HepG2 (cell line): ENCODE results near the gene RNASE11. TPM values are rescaled to one million over a fixed set of nuclear protein-coding genes. Genes with fewer than 3 reads are reported as not detected.

Experiments used
- FOXK2 ChIP-seq: fragments of 450-650 bp; IDR thresholded peaks from 2 replicates; pipeline ENCODE4 v1.6.1; 2016
- HMGXB4 ChIP-seq, 2 experiments: sonication (generic) in 1 of 2; formaldehyde crosslinking in 1 of 2; IDR thresholded peaks; 2 replicates each; pipeline versions ENCODE4 v1.4.0 to v1.6.1; 2018 to 2020; ENCODE audit warnings: missing genetic modification reagents in 2 of 2, borderline replicate concordance in 1 of 2, low read depth in 1 of 2, mild to moderate bottlenecking in 1 of 2, missing biosample characterization in 1 of 2
- HOXA5 ChIP-seq: sonication (generic); formaldehyde crosslinking; IDR thresholded peaks from 2 replicates; pipeline ENCODE4 v1.4.0; 2020; ENCODE audit warnings: missing genetic modification reagents
- MLLT10 ChIP-seq: sonication (generic); formaldehyde crosslinking; IDR thresholded peaks from 2 replicates; pipeline ENCODE4 v1.4.0; 2020; ENCODE audit warnings: missing genetic modification reagents
- MXD3 ChIP-seq: IDR thresholded peaks from 2 replicates; pipeline ENCODE4 v1.6.1; 2016; ENCODE audit warnings: mild to moderate bottlenecking, missing biosample characterization, missing genetic modification reagents
- PHF8 ChIP-seq: sonication (generic); formaldehyde crosslinking; IDR thresholded peaks from 2 replicates; pipeline ENCODE4 v1.5.0; 2020; ENCODE audit warnings: missing genetic modification reagents
- RCOR2 ChIP-seq: IDR thresholded peaks from 2 replicates; pipeline ENCODE4 v1.6.1; 2016; ENCODE audit warnings: missing biosample characterization, missing genetic modification reagents
- SIX1 ChIP-seq: sonication (generic); formaldehyde crosslinking; IDR thresholded peaks from 2 replicates; pipeline ENCODE4 v1.4.0; 2020; ENCODE audit warnings: missing genetic modification reagents, borderline replicate concordance
- SMYD3 ChIP-seq: sonication (generic); formaldehyde crosslinking; IDR thresholded peaks from 2 replicates; pipeline ENCODE4 v1.8.1; 2023; ENCODE audit warnings: mild to moderate bottlenecking, missing genetic modification reagents
- ZBTB20 ChIP-seq: sonication (generic); formaldehyde crosslinking; IDR thresholded peaks from 2 replicates; pipeline ENCODE4 v1.8.1; 2023; ENCODE audit warnings: missing genetic modification reagents, low read depth, mild to moderate bottlenecking, borderline replicate concordance
- ZNF326 ChIP-seq: sonication (generic); formaldehyde crosslinking; IDR thresholded peaks from 2 replicates; pipeline ENCODE4 v1.4.0; 2020; ENCODE audit warnings: missing genetic modification reagents, borderline replicate concordance
- ZNF704 ChIP-seq: sonication (generic); formaldehyde crosslinking; IDR thresholded peaks from 2 replicates; pipeline ENCODE4 v1.8.1; 2023; ENCODE audit warnings: mild to moderate bottlenecking, inconsistent platforms, moderate library complexity, missing genetic modification reagents, borderline replicate concordance
- ZNF724P ChIP-seq: sonication (generic); formaldehyde crosslinking; IDR thresholded peaks from 2 replicates; pipeline ENCODE4 v1.8.0; 2022; ENCODE audit warnings: missing genetic modification reagents, borderline replicate concordance
- ZNF891 ChIP-seq: sonication (generic); formaldehyde crosslinking; IDR thresholded peaks from 2 replicates; pipeline ENCODE4 v1.5.0; 2020; ENCODE audit warnings: mild to moderate bottlenecking, missing genetic modification reagents
- polyA plus RNA-seq, 8 experiments: library from polyadenylated mRNA; depleted of rRNA in 3 of 8; stranded (reverse) in 7 of 8; unstranded in 1 of 8; fragments of >200 nt; fragmentation: Illumina TruSeq in 4 of 8; extraction: Trizol in 4 of 8; gene quantifications; 2 replicates each; pipeline versions ENCODE4 v1.2.1 to v1.2.3, GENCODE V29; 2011 to 2016; ENCODE audit warnings: low read depth in 4 of 8, missing spikeins in 1 of 8, mixed read lengths in 1 of 8; ENCODE audit not compliant: insufficient read depth in 1 of 8
- total RNA-seq, 5 experiments: library from RNA; depleted of rRNA; stranded (reverse); fragments of >200 nt; fragmentation: Illumina TruSeq; extraction: Trizol; gene quantifications; 2 replicates each; pipeline ENCODE4 v1.2.3, GENCODE V29; 2016; ENCODE audit warnings: low read depth in 1 of 5
- TF ChIP-seq, protein P1 (sequence below): sonication (generic); formaldehyde crosslinking; IDR thresholded peaks from 2 replicates; pipeline ENCODE4 v1.4.0; 2020; ENCODE audit warnings: mild to moderate bottlenecking, missing genetic modification reagents
- TF ChIP-seq, protein P2 (sequence below): sonication (generic); formaldehyde crosslinking; IDR thresholded peaks from 2 replicates; pipeline ENCODE4 v1.4.0; 2020; ENCODE audit warnings: missing genetic modification reagents, borderline replicate concordance

Gene RNASE11
- total and polyA plus RNA-seq, 2 of the 13 experiments (the other 11 are each of a cell fraction or from before 2014, with no cell fraction given): not detected

DNA sequence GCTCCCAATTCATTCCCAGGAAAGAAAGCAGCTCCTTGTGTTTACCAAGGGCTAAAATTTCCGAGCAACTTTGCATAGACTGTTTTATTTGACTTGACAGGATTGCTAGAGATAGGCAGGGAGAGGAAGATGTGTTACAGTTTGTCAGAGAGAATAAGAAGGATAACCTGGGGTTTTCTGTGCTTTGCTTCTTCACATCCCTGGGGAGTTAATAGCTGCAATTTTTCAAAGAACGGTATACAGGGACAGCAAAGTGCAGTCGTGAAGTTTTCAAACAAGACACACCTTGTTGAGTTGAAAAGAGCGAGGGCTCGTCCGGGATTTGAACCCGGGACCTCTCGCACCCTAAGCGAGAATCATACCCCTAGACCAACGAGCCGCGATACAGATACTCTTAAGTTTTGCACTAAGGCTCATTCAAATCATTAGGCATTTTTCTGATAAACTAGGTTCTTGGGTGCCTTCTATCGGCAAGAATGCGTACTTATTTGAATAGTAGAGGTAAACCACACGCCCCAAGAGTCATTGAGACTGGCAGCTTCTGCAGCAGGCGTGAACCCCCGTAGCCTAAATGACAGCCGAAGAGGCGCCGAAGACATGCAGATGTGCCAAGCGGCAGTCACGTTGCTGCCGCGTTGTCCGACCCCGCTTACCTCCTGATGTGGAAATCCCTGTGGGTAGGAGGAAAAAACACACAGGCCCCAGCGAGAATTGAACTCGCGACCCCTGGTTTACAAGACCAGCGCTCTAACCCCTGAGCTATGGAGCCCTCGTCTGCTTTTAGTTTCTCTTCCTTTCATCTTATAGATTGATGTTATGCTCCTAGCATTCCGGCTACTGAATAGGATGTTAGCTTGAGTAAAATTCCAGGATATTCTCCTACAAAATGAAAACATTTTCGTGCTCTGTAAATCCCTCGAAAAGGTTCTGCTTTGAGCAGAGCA lies 25.6 kb upstream of the RNASE11 start (continued):
- TF ChIP-seq ZNF704 (CRISPR knock-in tag) (no peak), HMGXB4 (CRISPR knock-in tag; IDR thresholded peaks at IDR 0.05; ENCODE audit: borderline replicate concordance in 1 of 2, low read depth in 1 of 2) (peak; percentile 100), SMYD3 (CRISPR knock-in tag) (peak; percentile 98; the same call in 1 of the 2 replicates), HOXA5 (CRISPR knock-in tag) (peak; percentile 33; the same call in 1 of the 2 replicates), PHF8 (CRISPR knock-in tag) (peak; percentile 50; the same call in 1 of the 2 replicates), ZNF326 (no peak), ZNF891 (CRISPR knock-in tag) (peak; percentile 92), RCOR2 (CRISPR knock-in tag) (peak; percentile 50; the same call in 1 of the 2 replicates), MLLT10 (no peak), MXD3 (CRISPR knock-in tag) (peak; percentile 80; the same call in 1 of the 2 replicates), SIX1 (CRISPR knock-in tag) (peak; percentile 37), ZNF724P (no peak), ZBTB20 (CRISPR knock-in tag) (peak; percentile 87), FOXK2 (peak; percentile 67)
- TF ChIP-seq, protein P1, sequence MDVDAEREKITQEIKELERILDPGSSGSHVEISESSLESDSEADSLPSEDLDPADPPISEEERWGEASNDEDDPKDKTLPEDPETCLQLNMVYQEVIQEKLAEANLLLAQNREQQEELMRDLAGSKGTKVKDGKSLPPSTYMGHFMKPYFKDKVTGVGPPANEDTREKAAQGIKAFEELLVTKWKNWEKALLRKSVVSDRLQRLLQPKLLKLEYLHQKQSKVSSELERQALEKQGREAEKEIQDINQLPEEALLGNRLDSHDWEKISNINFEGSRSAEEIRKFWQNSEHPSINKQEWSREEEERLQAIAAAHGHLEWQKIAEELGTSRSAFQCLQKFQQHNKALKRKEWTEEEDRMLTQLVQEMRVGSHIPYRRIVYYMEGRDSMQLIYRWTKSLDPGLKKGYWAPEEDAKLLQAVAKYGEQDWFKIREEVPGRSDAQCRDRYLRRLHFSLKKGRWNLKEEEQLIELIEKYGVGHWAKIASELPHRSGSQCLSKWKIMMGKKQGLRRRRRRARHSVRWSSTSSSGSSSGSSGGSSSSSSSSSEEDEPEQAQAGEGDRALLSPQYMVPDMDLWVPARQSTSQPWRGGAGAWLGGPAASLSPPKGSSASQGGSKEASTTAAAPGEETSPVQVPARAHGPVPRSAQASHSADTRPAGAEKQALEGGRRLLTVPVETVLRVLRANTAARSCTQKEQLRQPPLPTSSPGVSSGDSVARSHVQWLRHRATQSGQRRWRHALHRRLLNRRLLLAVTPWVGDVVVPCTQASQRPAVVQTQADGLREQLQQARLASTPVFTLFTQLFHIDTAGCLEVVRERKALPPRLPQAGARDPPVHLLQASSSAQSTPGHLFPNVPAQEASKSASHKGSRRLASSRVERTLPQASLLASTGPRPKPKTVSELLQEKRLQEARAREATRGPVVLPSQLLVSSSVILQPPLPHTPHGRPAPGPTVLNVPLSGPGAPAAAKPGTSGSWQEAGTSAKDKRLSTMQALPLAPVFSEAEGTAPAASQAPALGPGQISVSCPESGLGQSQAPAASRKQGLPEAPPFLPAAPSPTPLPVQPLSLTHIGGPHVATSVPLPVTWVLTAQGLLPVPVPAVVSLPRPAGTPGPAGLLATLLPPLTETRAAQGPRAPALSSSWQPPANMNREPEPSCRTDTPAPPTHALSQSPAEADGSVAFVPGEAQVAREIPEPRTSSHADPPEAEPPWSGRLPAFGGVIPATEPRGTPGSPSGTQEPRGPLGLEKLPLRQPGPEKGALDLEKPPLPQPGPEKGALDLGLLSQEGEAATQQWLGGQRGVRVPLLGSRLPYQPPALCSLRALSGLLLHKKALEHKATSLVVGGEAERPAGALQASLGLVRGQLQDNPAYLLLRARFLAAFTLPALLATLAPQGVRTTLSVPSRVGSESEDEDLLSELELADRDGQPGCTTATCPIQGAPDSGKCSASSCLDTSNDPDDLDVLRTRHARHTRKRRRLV (CRISPR knock-in tag): peak; percentile 85
- TF ChIP-seq, protein P2, sequence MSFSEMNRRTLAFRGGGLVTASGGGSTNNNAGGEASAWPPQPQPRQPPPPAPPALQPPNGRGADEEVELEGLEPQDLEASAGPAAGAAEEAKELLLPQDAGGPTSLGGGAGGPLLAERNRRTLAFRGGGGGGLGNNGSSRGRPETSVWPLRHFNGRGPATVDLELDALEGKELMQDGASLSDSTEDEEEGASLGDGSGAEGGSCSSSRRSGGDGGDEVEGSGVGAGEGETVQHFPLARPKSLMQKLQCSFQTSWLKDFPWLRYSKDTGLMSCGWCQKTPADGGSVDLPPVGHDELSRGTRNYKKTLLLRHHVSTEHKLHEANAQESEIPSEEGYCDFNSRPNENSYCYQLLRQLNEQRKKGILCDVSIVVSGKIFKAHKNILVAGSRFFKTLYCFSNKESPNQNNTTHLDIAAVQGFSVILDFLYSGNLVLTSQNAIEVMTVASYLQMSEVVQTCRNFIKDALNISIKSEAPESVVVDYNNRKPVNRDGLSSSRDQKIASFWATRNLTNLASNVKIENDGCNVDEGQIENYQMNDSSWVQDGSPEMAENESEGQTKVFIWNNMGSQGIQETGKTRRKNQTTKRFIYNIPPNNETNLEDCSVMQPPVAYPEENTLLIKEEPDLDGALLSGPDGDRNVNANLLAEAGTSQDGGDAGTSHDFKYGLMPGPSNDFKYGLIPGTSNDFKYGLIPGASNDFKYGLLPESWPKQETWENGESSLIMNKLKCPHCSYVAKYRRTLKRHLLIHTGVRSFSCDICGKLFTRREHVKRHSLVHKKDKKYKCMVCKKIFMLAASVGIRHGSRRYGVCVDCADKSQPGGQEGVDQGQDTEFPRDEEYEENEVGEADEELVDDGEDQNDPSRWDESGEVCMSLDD: peak; percentile 86; the same call in 1 of the 2 replicates
